HepG2 (cell line): Measurements from ENCODE around the gene GOLGA8B. TPM values are rescaled to one million over a fixed set of nuclear protein-coding genes. Genes with fewer than 3 reads are reported as not detected.

ENCODE experiments used
- BRD4 ChIP-seq: sonication (generic); formaldehyde crosslinking; IDR thresholded peaks from 2 replicates; pipeline ENCODE4 v1.4.0; 2020; ENCODE audit warnings: missing genetic modification reagents
- CBX5 ChIP-seq: sonication (generic); formaldehyde crosslinking; IDR thresholded peaks from 2 replicates; pipeline ENCODE4 v1.4.0; 2020; ENCODE audit warnings: missing genetic modification reagents, borderline replicate concordance
- FOXO1 ChIP-seq: sonication (generic); formaldehyde crosslinking; IDR thresholded peaks from 2 replicates; pipeline ENCODE4 v1.4.0; 2020; ENCODE audit warnings: missing genetic modification reagents
- KLF16 ChIP-seq, 2 experiments: sonication (generic) in 1 of 2; formaldehyde crosslinking in 1 of 2; IDR thresholded peaks; 2 replicates each; pipeline versions ENCODE4 v1.6.1 to v1.8.0; 2016 to 2023; ENCODE audit warnings: missing genetic modification reagents in 2 of 2, missing compliant biosample characterization in 1 of 2
- MXD4 ChIP-seq: IDR thresholded peaks from 2 replicates; pipeline ENCODE4 v1.6.1; 2016; ENCODE audit warnings: mild to moderate bottlenecking, missing biosample characterization, missing genetic modification reagents
- SMYD3 ChIP-seq: sonication (generic); formaldehyde crosslinking; IDR thresholded peaks from 2 replicates; pipeline ENCODE4 v1.8.1; 2023; ENCODE audit warnings: mild to moderate bottlenecking, missing genetic modification reagents
- SOX13 ChIP-seq, 3 experiments: fragments of 450-650 bp in 1 of 3; sonication (generic) in 1 of 3; formaldehyde crosslinking in 1 of 3; IDR thresholded peaks in 2 of 3; conservative IDR thresholded peaks in 1 of 3; 2 replicates each; pipeline versions ENCODE4 v1.5.0 to v1.6.1; 2016 to 2020; ENCODE audit warnings: antibody characterized with exemption in 1 of 3, mild to moderate bottlenecking in 1 of 3, missing compliant biosample characterization in 1 of 3, missing genetic modification reagents in 1 of 3, moderate library complexity in 1 of 3
- TBX2 ChIP-seq: sonication (generic); formaldehyde crosslinking; IDR thresholded peaks from 2 replicates; pipeline ENCODE4 v1.5.0; 2020; ENCODE audit warnings: missing genetic modification reagents, mild to moderate bottlenecking, borderline replicate concordance
- TBX3 ChIP-seq: fragments of 450-650 bp; IDR thresholded peaks from 2 replicates; pipeline ENCODE4 v1.6.1; 2017; ENCODE audit warnings: antibody characterized with exemption, mild to moderate bottlenecking, inconsistent platforms, borderline replicate concordance
- ZBTB7A ChIP-seq: sonication (generic); formaldehyde crosslinking; IDR thresholded peaks from 2 replicates; pipeline ENCODE4 v1.8.0; 2022; ENCODE audit warnings: mild to moderate bottlenecking, missing genetic modification reagents
- ZNF160 ChIP-seq: sonication (generic); formaldehyde crosslinking; IDR thresholded peaks from 2 replicates; pipeline ENCODE4 v1.8.0; 2022; ENCODE audit warnings: mild to moderate bottlenecking, inconsistent platforms, missing genetic modification reagents
- ZNF260 ChIP-seq: sonication (generic); formaldehyde crosslinking; IDR thresholded peaks from 2 replicates; pipeline ENCODE4 v1.4.0; 2020; ENCODE audit warnings: missing genetic modification reagents, low read depth, mild to moderate bottlenecking, borderline replicate concordance
- ZNF574 ChIP-seq: sonication (generic); formaldehyde crosslinking; IDR thresholded peaks from 2 replicates; pipeline ENCODE4 v1.4.0; 2020; ENCODE audit warnings: missing genetic modification reagents
- ZNF781 ChIP-seq: sonication (generic); formaldehyde crosslinking; IDR thresholded peaks from 2 replicates; pipeline ENCODE4 v1.5.1; 2020; ENCODE audit warnings: borderline replicate concordance, mild to moderate bottlenecking, missing genetic modification reagents; ENCODE audit errors: not compliant biosample characterization
- polyA plus RNA-seq, 8 experiments: library from polyadenylated mRNA; depleted of rRNA in 3 of 8; stranded (reverse) in 7 of 8; unstranded in 1 of 8; fragments of >200 nt; fragmentation: Illumina TruSeq in 4 of 8; extraction: Trizol in 4 of 8; gene quantifications; 2 replicates each; pipeline versions ENCODE4 v1.2.1 to v1.2.3, GENCODE V29; 2011 to 2016; ENCODE audit warnings: low read depth in 4 of 8, missing spikeins in 1 of 8, mixed read lengths in 1 of 8; ENCODE audit not compliant: insufficient read depth in 1 of 8
- total RNA-seq, 5 experiments: library from RNA; depleted of rRNA; stranded (reverse); fragments of >200 nt; fragmentation: Illumina TruSeq; extraction: Trizol; gene quantifications; 2 replicates each; pipeline ENCODE4 v1.2.3, GENCODE V29; 2016; ENCODE audit warnings: low read depth in 1 of 5
- TF ChIP-seq, protein P1 (sequence below): sonication (generic); formaldehyde crosslinking; conservative IDR thresholded peaks from 2 replicates; pipeline ENCODE4 v1.8.1; 2023; ENCODE audit warnings: missing genetic modification reagents
- TF ChIP-seq, protein P2 (sequence below): sonication (generic); formaldehyde crosslinking; IDR thresholded peaks from 2 replicates; pipeline ENCODE4 v1.4.0; 2020; ENCODE audit warnings: missing genetic modification reagents, borderline replicate concordance
- TF ChIP-seq, protein P3 (sequence below): sonication (generic); formaldehyde crosslinking; IDR thresholded peaks from 2 replicates; pipeline ENCODE4 v1.4.0; 2020; ENCODE audit warnings: missing genetic modification reagents

GOLGA8B gene
- total and polyA plus RNA-seq, 2 of the 13 experiments (the other 11 are each of a cell fraction or from before 2014, with no cell fraction given) = 38.8 to 89.0 TPM

DNA sequence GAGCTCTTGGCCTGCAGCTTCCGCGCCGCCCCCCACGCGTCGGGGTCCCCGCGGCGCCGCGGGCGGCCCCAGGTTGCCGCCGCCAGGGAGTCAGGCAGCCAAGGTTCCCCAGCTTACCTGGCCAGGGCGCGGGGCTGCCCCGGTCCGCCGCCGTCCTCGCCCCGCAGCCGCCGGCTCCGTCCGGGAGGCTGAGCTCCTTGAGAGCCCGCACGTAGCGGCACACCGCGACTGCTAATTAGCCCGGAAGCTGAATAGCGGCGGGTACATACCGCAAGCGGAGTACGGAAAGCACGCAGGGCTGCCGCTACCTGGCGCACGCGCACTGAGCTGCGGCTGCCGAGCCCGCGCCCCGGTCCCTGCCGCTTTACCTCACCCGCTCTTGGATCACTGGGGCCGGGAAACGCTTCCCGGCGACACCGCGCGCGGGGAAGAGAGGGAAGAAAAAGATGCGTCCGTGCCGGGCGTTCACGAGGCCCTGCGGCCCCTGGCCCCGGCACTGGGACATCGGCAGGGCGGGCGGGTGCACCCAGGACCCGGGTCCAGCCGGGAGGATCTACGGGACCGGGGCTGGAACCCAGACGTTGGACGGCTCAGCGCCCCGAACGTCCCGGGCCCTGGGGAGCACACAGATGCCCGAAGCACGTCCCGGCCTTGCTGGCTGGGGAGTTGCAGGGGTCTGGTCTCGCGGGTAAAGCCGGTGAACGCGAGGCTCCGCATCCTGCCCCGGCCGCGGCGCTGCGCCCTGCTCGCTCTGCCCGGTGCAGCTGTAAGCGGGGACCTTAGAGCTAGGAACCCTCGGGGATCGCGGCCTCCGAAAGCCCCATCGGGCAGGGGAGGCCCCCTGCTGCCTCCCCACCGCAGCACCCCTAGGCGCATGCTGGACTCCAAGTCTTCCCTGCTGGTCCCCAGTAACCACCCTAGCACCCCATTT lies at the start of gene GOLGA8B (continued):
- TF ChIP-seq TBX2 (no peak; the same call in 1 of the 2 replicates), SMYD3 (no peak), KLF16 (CRISPR knock-in tag; IDR thresholded peaks at IDR 0.05) (peak in 1 of 2 experiments; percentile 49; a peak in 2 of 4 replicates), TBX3 (no peak), ZNF160 (CRISPR knock-in tag) (peak; percentile 57; the same call in 1 of the 2 replicates), CBX5 (CRISPR knock-in tag) (peak; percentile 28; the same call in 1 of the 2 replicates), BRD4 (CRISPR knock-in tag) (peak; percentile 47; the same call in 1 of the 2 replicates), ZNF574 (peak; percentile 17; the same call in 1 of the 2 replicates), ZNF781 (CRISPR knock-in tag) (peak; percentile 77), ZBTB7A (CRISPR knock-in tag) (0 out of 2 replicates have a peak, but pooled peaks have one; percentile 46), ZNF260 (CRISPR knock-in tag) (no peak), FOXO1 (CRISPR knock-in tag) (peak; percentile 44; the same call in 1 of the 2 replicates), MXD4 (CRISPR knock-in tag) (no peak; the same call in 1 of the 2 replicates), SOX13 (IDR thresholded peaks at IDR 0.05) (no peak), SOX13 (CRISPR knock-in tag; conservative IDR thresholded peaks at IDR 0.05 in 1 of 2, IDR thresholded peaks at IDR 0.05 in 1 of 2) (no peak)
- TF ChIP-seq, protein P1, sequence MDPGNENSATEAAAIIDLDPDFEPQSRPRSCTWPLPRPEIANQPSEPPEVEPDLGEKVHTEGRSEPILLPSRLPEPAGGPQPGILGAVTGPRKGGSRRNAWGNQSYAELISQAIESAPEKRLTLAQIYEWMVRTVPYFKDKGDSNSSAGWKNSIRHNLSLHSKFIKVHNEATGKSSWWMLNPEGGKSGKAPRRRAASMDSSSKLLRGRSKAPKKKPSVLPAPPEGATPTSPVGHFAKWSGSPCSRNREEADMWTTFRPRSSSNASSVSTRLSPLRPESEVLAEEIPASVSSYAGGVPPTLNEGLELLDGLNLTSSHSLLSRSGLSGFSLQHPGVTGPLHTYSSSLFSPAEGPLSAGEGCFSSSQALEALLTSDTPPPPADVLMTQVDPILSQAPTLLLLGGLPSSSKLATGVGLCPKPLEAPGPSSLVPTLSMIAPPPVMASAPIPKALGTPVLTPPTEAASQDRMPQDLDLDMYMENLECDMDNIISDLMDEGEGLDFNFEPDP (CRISPR knock-in tag) = 0 out of 2 replicates have a peak, but pooled peaks have one; percentile 56
- TF ChIP-seq, protein P2, sequence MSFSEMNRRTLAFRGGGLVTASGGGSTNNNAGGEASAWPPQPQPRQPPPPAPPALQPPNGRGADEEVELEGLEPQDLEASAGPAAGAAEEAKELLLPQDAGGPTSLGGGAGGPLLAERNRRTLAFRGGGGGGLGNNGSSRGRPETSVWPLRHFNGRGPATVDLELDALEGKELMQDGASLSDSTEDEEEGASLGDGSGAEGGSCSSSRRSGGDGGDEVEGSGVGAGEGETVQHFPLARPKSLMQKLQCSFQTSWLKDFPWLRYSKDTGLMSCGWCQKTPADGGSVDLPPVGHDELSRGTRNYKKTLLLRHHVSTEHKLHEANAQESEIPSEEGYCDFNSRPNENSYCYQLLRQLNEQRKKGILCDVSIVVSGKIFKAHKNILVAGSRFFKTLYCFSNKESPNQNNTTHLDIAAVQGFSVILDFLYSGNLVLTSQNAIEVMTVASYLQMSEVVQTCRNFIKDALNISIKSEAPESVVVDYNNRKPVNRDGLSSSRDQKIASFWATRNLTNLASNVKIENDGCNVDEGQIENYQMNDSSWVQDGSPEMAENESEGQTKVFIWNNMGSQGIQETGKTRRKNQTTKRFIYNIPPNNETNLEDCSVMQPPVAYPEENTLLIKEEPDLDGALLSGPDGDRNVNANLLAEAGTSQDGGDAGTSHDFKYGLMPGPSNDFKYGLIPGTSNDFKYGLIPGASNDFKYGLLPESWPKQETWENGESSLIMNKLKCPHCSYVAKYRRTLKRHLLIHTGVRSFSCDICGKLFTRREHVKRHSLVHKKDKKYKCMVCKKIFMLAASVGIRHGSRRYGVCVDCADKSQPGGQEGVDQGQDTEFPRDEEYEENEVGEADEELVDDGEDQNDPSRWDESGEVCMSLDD (CRISPR knock-in tag) = peak; percentile 84
- TF ChIP-seq, protein P3, sequence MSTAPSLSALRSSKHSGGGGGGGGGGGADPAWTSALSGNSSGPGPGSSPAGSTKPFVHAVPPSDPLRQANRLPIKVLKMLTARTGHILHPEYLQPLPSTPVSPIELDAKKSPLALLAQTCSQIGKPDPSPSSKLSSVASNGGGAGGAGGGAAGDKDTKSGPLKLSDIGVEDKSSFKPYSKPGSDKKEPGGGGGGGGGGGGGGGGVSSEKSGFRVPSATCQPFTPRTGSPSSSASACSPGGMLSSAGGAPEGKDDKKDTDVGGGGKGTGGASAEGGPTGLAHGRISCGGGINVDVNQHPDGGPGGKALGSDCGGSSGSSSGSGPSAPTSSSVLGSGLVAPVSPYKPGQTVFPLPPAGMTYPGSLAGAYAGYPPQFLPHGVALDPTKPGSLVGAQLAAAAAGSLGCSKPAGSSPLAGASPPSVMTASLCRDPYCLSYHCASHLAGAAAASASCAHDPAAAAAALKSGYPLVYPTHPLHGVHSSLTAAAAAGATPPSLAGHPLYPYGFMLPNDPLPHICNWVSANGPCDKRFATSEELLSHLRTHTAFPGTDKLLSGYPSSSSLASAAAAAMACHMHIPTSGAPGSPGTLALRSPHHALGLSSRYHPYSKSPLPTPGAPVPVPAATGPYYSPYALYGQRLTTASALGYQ (CRISPR knock-in tag) = 0 out of 2 replicates have a peak, but pooled peaks have one; percentile 23
